ENCODE measurements around the gene IFT88.

GRCh38 chr13:20652946-20653345 is 86.0 kb downstream of the IFT88 start:
- TF ChIP-seq CTCF (conservative IDR thresholded peaks at IDR 0.05) = no peak
- TF ChIP-seq ZFX (IDR thresholded peaks at IDR 0.05) = no peak

All from C4-2B (cell line).